ENCODE data around the gene GPR15.
A peak's percentile ranks its signal among the peaks of the same experiment; 100 is the strongest.

The GPR15 gene

DNA sequence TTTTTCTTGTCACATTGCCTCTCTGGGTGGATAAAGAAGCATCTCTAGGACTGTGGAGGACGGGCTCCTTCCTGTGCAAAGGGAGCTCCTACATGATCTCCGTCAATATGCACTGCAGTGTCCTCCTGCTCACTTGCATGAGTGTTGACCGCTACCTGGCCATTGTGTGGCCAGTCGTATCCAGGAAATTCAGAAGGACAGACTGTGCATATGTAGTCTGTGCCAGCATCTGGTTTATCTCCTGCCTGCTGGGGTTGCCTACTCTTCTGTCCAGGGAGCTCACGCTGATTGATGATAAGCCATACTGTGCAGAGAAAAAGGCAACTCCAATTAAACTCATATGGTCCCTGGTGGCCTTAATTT is 478 bp downstream of the GPR15 start:
- no peak for DNase-seq

DNA sequence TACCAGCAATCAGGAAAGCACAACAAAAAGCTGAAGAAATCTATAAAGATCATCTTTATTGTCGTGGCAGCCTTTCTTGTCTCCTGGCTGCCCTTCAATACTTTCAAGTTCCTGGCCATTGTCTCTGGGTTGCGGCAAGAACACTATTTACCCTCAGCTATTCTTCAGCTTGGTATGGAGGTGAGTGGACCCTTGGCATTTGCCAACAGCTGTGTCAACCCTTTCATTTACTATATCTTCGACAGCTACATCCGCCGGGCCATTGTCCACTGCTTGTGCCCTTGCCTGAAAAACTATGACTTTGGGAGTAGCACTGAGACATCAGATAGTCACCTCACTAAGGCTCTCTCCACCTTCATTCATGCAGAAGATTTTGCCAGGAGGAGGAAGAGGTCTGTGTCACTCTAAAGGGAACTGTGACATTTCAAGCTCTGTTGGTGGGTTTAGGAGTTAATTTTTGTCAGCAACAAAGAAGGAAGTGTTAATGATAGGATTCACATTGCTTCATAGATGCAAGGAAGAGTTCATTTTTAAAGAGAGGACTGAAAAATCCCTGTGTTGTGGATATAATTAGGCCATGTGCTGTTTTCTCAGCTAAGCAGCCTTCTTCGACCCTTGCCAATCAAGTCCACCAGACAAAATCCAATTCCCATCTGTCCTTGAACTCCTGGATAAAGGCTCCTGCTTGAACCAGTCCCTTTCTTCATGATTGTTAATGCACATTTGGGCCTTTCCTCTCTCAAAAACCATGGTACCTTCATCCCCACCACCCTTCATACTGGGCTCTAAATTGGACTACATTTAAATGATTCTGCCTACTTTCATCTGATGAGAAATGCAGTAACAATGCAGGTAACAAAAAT is 1.2 kb downstream of the GPR15 start:
- no peak for DNase-seq

DNA sequence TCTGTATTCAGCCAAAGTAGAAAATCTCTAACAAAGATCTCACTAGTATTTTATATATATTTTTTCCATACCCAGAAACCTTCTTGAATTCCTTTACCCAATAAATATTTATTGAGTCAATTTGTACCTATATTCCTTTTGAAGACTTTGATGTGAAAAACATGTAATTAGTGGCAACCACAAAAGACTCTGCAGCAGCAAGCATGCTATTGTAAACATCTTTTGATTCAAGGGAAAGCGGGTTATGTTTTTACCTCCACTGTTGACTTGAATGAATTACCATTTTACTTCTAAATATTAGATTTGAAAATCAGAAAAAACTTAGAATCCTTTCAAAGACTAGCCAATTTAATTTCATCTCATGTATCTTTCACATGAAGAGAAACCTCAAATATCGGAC is 2.4 kb downstream of the GPR15 start:
- no peak for DNase-seq

DNA sequence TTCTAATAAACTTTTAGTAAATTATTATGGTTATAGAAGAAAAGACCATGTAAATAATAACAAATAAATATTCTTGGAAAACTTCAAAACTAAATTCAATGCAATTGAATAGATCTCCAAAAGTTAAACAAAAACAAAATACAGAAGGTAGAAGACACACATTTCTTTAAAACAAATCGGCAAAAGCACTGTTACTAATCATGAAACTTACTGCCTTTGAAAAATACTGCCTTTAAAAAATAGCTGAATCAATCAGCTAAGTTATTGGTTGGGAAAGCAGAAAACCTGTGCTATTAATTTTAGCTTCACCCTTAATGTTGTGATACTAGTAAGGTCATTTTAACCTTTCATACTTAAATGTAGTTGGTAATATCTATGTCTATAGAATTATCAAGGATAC is 3.0 kb downstream of the GPR15 start:
- DNase-seq = no peak

DNA sequence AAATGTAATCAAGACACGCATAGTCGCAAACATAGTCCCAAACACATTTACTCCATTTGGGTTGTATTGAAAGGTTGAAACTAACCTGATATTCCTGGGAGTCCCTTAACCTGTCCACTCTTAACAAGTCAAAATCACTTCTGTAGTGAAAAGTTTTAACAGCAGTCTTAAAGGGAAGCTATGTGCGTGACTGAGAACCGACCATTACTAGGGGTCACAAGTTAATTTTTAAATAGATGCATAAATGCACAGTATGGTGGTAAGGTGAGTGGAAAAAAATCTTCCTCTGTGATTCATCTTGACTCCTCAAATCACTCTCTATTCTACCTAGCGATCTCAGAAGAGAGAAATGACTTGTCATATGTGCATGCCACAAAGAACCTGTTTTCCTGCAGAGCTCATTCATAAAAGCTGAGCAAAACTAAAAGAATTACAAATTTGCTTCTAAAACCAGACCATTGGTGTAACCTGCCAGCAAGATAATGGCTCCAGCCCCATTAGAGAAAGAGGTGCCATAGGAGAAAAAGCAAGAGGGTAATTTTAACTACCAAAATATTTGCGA is 4.8 kb downstream of the GPR15 start:
- no peak for DNase-seq

DNA sequence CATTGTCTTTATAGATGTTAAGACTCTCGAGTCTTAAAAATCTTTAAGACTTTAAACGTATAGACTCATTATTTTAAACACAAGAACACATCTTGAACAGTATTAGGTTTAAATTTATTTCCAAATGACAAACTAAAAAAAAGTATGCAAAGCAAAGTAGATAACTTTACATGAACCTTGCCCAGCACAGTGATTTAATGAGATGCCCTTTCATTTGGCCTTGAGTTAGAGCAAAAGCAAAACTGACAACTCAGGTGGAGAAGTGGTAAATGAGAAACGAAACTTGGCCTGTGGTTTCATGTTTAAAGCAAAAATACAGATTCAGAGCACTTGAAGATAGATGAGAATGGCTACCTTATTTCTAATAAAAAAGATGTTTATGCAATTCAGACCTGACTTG is 8.6 kb downstream of the GPR15 start:
- DNase-seq = no peak

DNA sequence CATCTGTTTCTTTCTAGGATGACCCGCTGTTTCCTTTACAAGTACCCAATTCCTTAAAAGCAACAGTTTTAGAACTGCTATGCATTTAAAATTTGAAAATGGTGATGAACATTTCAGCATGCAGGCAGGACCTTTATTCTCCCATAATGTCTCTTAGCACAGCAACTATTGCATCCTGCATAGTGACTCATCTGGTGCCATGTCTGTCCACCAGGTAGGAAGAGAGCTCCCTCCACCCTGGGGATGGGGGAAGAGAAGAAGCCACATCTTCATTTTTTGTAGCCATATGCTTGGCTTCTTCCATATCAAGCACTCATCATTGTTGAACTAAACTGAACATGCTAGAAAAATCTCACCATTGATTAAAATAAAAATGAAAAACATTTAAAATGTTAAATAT is 9.9 kb downstream of the GPR15 start:
- no peak for DNase-seq

DNA sequence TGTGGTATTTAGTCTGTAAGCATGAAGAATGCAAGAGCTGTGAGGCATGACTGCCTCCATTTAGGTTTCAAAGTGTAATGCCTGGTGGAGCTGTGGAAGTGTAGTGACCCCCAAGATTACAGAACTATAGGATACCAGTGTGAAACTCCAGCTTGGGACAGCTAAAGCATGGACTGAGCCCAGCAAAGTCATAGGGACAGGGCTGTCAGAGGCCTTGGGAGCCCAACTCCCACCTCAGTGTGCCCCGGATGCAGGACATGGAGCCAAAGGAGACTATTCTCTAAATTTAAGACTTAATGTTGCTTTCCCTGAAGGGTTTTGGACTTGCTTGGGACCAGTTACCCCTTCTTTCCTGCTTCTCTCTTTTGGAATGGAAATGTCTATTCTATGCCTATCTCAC is 10.8 kb downstream of the GPR15 start:
- DNase-seq = no peak

DNA sequence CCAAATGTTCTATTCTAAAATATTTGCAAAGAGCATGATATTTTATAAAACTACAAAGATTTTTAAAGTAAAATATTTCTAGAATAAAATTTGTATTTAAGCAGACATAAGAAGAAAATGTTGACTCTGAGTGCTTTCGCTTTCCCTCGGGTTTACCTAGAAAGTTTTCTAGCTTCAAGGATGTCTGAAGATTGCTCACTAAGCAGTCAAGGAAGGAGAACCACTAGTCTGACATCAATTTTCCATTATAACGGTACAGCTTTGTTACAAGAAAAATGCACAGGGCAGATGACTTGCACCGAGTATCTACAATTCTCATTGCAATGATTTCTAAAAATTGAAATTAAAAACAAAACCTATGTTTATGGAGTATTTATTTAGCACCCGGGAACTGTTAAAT is 14.2 kb downstream of the GPR15 start:
- DNase-seq = no peak

DNA sequence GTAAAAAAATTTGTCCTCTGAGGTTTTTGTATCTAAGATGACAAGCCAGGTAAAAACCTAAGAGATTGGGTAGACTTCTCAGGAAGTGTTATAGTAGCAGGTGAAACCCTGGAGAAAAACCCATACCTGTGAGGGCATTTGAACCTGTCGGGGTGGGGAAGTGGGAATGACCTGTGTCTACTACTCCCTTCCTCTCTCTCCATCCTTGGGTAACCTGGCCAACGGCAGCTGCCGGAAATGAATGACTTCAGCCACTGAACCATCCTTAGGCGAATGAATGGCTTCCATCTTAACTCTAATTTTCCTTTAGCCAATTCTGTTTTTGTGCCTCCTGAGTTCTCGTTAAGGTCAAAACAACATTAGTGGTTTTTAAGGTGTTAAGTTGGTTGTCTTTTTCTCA is 16.8 kb downstream of the GPR15 start:
- no peak for DNase-seq

DNA sequence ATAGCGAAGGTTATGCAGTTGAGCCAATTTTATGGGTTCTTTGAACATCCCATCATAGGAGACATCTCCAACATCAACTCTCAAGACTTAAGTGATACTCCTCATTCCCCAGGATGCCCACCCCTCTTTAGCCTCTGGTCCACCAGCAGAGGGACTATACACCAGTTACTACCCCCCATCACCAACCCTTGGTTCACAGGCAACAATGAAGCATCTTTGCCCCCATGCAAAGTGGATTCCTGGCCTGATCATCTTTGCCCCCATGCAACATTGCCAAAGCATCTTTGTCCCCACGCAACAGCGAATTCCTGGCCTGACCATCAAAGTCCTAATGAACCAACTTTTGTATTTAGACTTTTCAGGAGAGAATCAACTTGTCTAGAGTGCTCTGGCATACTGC is 19.1 kb downstream of the GPR15 start:
- DNase-seq = no peak

DNA sequence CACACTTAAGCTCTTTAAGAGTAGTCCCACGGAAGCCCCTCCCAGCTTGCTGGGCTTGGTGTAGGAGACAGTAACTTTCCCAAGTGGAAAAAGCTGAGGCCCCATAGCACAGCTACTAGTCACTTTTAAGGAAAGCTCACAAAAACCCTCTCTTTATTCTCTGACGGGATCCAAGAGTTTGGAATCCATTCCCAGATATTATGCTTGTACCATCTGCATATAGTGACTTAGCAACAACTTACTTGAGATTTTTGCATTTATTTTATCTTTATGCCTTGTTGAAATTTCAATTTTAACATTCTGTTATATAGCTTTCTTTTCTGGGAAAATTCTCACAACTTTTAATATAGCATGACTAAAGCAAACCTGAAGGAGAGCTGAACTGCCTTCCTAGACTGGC is 19.5 kb downstream of the GPR15 start:
- DNase-seq = no peak

DNA sequence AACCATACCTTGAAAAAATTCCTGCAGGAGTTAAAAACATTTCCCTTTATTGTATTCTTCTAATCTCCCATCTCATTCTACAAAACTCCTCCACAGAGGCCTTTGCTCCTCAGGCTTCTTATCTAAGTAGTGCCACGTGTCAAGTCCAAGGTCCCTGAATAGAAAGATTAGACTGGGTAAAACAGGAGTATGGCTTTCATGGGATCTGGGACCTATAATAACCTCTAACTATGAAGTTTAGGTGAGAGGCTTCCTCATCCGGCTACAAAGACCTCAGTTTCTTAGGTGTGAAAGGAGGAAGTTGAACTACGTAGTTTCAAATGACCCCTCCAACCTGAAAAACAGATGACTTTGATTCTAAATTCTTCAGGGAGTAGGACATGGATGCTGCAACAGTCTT is 20.0 kb downstream of the GPR15 start:
- DNase-seq = no peak

DNA sequence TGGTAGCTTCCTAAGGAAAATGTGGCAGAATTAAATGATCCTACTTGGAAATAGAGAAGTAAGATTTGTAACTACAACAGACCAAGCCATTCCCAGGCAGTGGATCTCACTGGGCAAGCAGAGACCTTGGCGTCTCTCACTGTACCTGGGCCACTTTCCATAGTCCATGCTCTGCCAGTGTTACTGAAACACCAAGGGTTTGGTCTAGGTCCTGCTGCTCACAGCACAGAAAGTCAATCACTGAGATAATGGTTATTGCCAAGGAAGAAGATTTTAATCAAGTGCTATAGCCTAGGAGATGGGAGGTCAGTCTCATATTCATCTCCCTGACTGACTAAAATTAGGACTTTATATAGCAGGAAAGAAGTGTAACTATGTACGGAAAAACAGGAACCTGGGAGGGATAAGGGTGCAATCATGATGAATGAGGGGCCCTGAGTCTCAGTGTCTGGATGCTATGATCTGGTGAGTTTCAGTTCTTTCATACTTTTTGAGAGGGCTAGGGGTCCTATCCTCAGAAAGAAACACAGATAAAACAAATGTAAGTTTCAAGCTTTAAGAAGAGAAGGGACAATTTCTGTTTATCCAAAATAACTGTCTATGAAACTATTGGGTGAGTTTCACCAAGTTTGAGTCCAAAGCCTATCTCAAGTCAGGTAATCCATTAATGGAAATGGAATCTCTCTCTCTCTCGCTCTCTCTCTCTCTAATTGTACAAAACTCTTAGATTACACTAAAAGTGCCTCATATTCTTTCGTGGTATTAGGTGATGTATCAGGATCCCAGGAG is 20.6 kb downstream of the GPR15 start:
- DNase-seq = no peak

DNA sequence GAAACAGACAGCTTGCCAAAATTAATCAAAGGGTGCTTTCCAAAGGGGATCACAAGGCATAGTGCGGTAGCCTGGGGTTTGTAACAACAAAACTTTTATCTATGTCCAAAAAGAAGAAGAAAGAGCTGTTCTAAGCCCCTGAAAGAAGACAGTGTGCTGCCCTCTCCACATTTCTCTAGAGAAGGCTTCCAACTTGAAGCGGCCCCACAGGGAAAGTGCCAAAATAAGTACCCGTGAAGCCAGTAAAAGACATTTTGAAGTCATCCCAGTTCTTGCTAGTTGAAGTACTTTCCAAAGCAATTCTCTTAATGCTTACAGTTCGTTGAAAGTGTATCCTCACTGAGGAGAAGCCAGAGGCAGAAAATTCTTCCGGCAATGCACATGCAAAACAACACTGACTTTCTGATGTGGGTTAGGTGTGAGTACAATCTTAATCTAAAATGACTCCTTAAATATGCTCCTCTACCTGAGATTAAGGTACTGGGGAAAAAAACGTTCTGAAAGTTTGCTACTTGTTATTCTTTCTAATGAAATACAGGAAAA is 21.3 kb downstream of the GPR15 start:
- no peak for DNase-seq

DNA sequence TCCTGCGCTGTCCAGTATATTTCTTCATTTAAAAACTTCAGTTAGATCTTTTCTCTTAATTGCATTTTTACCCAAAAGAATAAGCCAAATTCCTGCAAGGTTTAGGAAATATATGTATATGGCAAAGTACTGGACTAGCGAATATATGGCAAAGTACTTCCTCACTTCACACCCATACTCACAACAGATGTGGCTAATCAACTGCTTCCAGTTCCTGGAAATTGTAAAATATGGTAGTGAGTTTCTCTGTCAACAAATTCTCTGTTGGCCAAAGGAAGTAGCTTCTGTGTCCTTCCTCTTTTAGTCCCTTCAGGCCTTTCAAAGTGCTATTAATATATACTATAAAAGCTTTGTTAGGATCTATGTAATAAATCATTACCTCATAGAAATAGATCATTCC is 22.0 kb downstream of the GPR15 start:
- DNase-seq = no peak

DNA sequence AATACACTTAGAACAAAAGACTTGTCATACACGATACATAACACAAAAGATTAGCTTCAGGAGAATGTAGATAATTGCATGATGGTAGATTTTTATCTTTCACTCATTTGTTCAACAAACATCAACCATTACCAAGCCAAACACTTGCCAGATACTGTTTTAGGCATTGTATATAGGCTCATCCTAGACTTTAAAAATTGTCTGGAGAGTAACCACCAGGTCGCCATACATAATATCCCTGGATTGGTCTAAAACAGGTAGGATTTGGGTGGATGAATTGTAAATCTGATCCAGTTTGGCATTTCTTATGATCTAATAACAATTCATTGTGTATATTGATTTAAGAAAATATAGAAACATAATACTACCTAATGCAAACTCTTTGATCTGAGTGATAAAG is 22.8 kb downstream of the GPR15 start:
- DNase-seq = no peak

DNA sequence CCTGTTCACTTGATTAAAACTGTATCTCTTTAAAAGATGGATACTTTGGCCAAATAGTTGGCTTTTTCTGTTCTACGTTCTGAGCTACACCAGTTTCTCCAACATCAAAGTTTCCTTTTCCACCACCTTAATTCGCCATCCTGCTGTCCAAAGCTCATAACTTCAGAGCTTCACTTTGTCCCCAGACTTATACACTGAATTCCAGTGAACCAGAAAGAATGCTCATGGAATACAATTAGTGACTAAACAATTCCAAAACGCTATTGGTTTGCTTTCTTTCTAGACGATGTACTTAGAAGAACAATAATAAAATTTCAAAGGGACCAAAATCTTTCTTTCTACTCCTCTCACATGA is 23.2 kb downstream of the GPR15 start:
- DNase-seq = no peak

DNA sequence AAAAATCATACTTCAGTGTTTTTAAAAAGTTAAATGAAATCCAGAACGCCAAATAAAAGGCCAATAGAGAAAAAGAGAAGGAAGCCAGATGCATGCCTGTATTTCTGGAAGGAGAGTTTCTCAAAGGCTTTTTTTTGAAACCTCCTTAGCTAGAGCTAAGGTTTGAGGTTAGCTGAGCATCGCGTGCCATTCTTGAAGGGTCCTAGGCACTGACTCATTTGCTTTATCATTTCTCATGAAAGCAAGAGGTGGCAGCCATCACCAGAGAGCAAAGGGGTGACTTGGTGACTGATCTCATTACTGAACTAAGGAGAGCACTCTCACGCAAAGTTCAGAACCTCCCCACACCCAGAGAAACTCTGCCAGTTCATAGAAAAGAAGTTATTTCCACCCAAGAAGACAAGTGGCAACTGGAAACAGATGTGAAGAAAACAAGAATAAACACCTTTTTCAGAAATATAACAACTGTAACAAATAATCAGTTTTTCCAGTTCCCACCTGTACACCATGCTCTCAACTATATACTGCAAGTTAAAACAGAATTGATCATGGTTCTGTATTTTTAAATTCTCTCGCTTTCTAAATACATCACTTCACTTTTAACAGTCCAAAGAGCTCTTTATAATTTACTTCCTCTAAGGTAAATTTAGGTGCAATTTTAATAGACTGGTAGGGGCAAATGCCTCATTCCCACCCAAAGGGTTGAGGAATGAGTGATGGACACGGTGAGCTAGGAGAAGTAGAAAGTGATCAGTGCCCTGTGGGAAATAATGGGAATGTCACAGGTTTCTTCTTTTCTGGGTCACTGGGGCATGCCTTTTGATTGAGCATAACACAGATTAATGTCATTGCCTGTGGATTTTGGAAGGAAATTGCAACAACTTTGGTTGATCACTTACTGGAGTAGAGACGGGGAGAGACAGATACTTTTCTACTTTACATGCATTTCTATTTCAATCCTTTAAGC is 24.7 kb downstream of the GPR15 start:
- DNase-seq = peak; percentile 30

DNA sequence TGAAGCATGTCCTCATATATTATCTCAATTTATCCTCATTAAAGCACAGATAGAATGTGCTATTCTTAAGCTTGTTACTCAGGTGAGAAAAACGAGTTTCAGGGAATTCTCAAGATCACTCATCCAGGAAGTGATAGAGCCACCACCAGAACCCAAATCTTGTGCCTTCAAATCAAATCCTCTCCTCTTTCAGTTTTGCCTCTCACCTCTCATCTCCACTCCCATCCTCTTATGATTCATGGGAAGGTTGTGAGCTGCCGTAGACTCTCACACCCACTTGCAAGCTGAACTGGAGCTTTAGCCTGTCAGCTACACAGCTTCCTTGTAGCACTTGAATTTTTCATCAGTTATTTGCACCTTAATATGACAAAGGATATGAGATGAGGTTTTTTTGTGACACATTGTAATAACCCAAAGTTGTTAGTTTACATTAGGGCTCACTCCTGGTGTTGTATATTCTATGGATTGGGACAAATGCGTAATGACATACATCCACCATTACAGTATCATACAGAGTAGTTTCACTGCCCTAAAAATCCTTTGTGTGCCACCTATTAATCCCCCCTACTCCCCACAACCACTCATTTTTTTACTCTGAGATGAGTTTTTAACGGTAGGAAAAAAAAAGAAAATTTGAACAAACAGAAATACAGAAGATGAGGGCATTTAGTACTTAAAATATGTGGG is 25.7 kb downstream of the GPR15 start:
- no peak for DNase-seq

DNA sequence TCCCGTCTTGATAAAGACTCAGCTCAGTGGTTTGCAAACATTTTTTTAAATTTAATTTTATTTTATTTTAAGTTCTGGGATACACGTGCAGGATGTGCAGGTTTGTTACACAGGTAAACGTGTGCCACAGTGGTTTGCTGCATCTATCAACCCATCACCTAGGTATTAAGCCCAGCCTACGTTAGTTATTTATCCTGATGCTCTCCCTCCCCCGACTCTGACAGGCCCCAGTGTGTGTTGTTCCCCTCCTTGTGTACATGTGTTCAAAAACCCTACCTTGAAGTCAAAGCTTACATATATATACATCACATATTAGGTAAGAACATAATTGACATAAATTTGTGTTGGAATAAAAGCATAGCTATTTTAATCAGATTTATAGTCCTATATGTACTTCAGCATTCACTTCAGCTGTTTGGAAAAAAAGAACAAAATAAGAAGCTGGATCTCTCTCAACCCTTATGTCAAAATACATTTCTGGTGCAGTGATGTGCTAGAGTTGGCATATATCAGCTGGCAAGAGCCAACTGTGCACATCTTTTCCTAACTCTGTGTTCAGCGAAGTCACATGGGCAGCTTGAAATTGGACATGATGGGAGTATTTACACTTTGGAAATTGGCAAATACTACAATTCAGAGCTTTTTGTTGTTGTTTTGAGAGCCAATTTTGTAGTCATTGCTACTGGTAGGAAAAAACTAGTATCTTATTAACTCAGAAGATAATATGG is 26.5 kb downstream of the GPR15 start:
- DNase-seq = no peak
